Measurements from ENCODE around the gene NOS2.

DNA sequence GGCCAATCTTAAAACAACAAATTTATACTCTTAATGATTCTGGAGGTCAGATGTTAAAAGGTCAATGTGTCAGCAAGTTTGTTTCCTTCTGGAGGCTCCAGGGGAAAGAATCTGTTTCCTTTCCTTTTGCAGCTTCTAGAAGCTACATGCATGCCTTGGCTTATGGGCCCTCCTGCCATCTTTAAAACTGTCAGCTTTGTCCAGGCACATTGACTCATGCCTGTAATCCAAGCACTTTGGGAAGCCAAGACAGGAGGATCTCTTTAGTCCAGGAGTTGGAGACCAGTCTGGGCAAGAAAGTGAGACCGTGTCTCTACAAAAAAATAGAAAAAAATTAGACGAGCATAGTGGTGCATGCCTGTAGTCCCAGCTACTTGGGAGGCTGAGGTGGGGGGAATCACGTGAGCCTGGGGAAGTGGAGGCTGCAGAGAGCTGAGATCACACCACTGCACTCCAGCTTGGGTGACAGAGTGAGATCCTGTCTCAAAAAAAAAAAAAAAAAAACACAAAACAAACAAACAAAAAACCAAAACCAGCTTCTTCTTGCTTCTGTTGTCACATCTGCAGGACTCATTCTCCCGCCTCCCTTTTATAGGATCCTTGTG, 58.3 kb downstream of the NOS2 start:
- TF ChIP-seq, protein P1, sequence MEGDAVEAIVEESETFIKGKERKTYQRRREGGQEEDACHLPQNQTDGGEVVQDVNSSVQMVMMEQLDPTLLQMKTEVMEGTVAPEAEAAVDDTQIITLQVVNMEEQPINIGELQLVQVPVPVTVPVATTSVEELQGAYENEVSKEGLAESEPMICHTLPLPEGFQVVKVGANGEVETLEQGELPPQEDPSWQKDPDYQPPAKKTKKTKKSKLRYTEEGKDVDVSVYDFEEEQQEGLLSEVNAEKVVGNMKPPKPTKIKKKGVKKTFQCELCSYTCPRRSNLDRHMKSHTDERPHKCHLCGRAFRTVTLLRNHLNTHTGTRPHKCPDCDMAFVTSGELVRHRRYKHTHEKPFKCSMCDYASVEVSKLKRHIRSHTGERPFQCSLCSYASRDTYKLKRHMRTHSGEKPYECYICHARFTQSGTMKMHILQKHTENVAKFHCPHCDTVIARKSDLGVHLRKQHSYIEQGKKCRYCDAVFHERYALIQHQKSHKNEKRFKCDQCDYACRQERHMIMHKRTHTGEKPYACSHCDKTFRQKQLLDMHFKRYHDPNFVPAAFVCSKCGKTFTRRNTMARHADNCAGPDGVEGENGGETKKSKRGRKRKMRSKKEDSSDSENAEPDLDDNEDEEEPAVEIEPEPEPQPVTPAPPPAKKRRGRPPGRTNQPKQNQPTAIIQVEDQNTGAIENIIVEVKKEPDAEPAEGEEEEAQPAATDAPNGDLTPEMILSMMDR (conservative IDR thresholded peaks at IDR 0.05 in 1 of 2, IDR thresholded peaks at IDR 0.05 in 1 of 2; ENCODE audit: low read depth in 1 of 2, low read length in 2 of 2): no peak
- no peak for TF ChIP-seq EZH2 (IDR thresholded peaks at IDR 0.05; ENCODE audit: low read length, missing control alignments)
